Activated T-cell treated with anti-CD3 and anti-CD28 coated beads, Interleukin-2, amount 50 U/mL, for 24 hours (primary cell): ENCODE measurements around the gene COL5A1.

Source experiments
- DNase-seq: peaks from one replicate; pipeline ENCODE4 v3.0.0-alpha.2; 2020
- H3K27ac Mint-ChIP-seq: 2 replicates; pipeline ENCODE4 v1.8.0; 2020; ENCODE audit warnings: mild to moderate bottlenecking, mixed read lengths
- H3K27me3 Mint-ChIP-seq: 2 replicates; pipeline ENCODE4 v1.8.0; 2020; ENCODE audit warnings: mixed read lengths
- H3K36me3 Mint-ChIP-seq: 2 replicates; pipeline ENCODE4 v1.8.0; 2020; ENCODE audit warnings: low read depth, mixed read lengths
- H3K4me1 Mint-ChIP-seq: 2 replicates; pipeline ENCODE4 v1.8.0; 2020; ENCODE audit warnings: low read depth, mixed read lengths
- H3K4me3 Mint-ChIP-seq: 2 replicates; pipeline ENCODE4 v1.8.0; 2020; ENCODE audit warnings: mild to moderate bottlenecking, moderate library complexity, mixed read lengths
- H3K9me3 Mint-ChIP-seq: 2 replicates; pipeline ENCODE4 v1.8.0; 2020; ENCODE audit warnings: mixed read lengths

COL5A1 gene

GRCh38 chr9:134733480-134734232 is 92.1 kb downstream of the COL5A1 start:
- DNase-seq: no peak
- Mint-ChIP-seq H3K9me3 (no peaks in the 10 kb centered on the region), H3K4me3 (no peak overlapping the region), H3K4me1 (no peaks in the 10 kb centered on the region), H3K27me3 (no peaks in the 10 kb centered on the region), H3K36me3 (no peaks in the 10 kb centered on the region), H3K27ac (no peak overlapping the region)

GRCh38 chr9:134734270-134734669 is 92.7 kb downstream of the COL5A1 start:
- DNase-seq: no peak
- Mint-ChIP-seq H3K36me3 (no peaks in the 10 kb centered on the region), H3K27ac (no peak overlapping the region), H3K9me3 (no peaks in the 10 kb centered on the region), H3K4me3 (no peak overlapping the region), H3K27me3 (peaks cover 2% of the 10 kb centered on the region), H3K4me1 (no peaks in the 10 kb centered on the region)

GRCh38 chr9:134735441-134736175 is 94.0 kb downstream of the COL5A1 start:
- Mint-ChIP-seq H3K4me3 (no peak overlapping the region), H3K9me3 (no peaks in the 10 kb centered on the region), H3K4me1 (no peaks in the 10 kb centered on the region), H3K36me3 (no peaks in the 10 kb centered on the region), H3K27me3 (peaks cover 7% of the 10 kb centered on the region), H3K27ac (no peak overlapping the region)
- DNase-seq: no peak

- Mint-ChIP-seq H3K27ac (no peak overlapping the region), H3K4me3 (no peak overlapping the region)
Measured at GRCh38 chr9:134736791-134737497, 95.3 kb downstream of the COL5A1 start.

GRCh38 chr9:134737842-134738580 is 96.4 kb downstream of the COL5A1 start:
- peaks cover 7% of the 10 kb centered on the region for H3K27me3 Mint-ChIP-seq

More at GRCh38 chr9:134736791-134737497, 95.3 kb downstream of the COL5A1 start:
- no peaks in the 10 kb centered on the region for H3K36me3 Mint-ChIP-seq
- H3K9me3 Mint-ChIP-seq: no peaks in the 10 kb centered on the region
- no peaks in the 10 kb centered on the region for H3K4me1 Mint-ChIP-seq
- H3K27me3 Mint-ChIP-seq: peaks cover 7% of the 10 kb centered on the region
- no peak for DNase-seq

GRCh38 chr9:134738869-134739659 is 97.5 kb downstream of the COL5A1 start:
- Mint-ChIP-seq H3K27me3 (peaks cover 7% of the 10 kb centered on the region), H3K36me3 (no peaks in the 10 kb centered on the region), H3K4me1 (no peaks in the 10 kb centered on the region), H3K27ac (no peak overlapping the region), H3K4me3 (no peak overlapping the region), H3K9me3 (no peaks in the 10 kb centered on the region)
- peak; percentile 61 for DNase-seq

More at GRCh38 chr9:134737842-134738580, 96.4 kb downstream of the COL5A1 start:
- Mint-ChIP-seq H3K4me3 (no peak overlapping the region), H3K27ac (no peak overlapping the region), H3K4me1 (no peaks in the 10 kb centered on the region), H3K36me3 (no peaks in the 10 kb centered on the region), H3K9me3 (no peaks in the 10 kb centered on the region)
- DNase-seq: no peak

GRCh38 chr9:134739660-134739968 is 98.0 kb downstream of the COL5A1 start:
- Mint-ChIP-seq H3K9me3 (no peaks in the 10 kb centered on the region), H3K27me3 (peaks cover 7% of the 10 kb centered on the region), H3K36me3 (no peaks in the 10 kb centered on the region), H3K27ac (no peak overlapping the region), H3K4me1 (no peaks in the 10 kb centered on the region), H3K4me3 (no peak overlapping the region)
- no peak for DNase-seq

GRCh38 chr9:134740071-134740470 is 98.5 kb downstream of the COL5A1 start:
- Mint-ChIP-seq H3K27ac (no peak overlapping the region), H3K4me3 (no peak overlapping the region), H3K9me3 (no peaks in the 10 kb centered on the region), H3K27me3 (peaks cover 7% of the 10 kb centered on the region), H3K4me1 (no peaks in the 10 kb centered on the region), H3K36me3 (no peaks in the 10 kb centered on the region)
- no peak for DNase-seq

GRCh38 chr9:134741846-134742245 is 100.2 kb downstream of the COL5A1 start:
- Mint-ChIP-seq H3K27ac (no peak overlapping the region), H3K9me3 (no peaks in the 10 kb centered on the region), H3K4me3 (no peak overlapping the region), H3K27me3 (peaks cover 7% of the 10 kb centered on the region), H3K36me3 (no peaks in the 10 kb centered on the region), H3K4me1 (no peaks in the 10 kb centered on the region)
- no peak for DNase-seq

GRCh38 chr9:134742822-134743535 is 101.4 kb downstream of the COL5A1 start:
- no peak overlapping the region for H3K4me3 Mint-ChIP-seq
- peaks cover 7% of the 10 kb centered on the region for H3K27me3 Mint-ChIP-seq
- H3K27ac Mint-ChIP-seq: no peak overlapping the region
- DNase-seq: no peak
- no peaks in the 10 kb centered on the region for H3K4me1 Mint-ChIP-seq
- no peaks in the 10 kb centered on the region for H3K36me3 Mint-ChIP-seq
- no peaks in the 10 kb centered on the region for H3K9me3 Mint-ChIP-seq

- Mint-ChIP-seq H3K4me1 (no peaks in the 10 kb centered on the region), H3K4me3 (no peak overlapping the region)
Measured at GRCh38 chr9:134743853-134744252, 102.2 kb downstream of the COL5A1 start.

GRCh38 chr9:134744385-134745295 is 103.0 kb downstream of the COL5A1 start:
- Mint-ChIP-seq H3K36me3 (no peaks in the 10 kb centered on the region), H3K27me3 (peaks cover 1% of the 10 kb centered on the region), H3K4me1 (no peaks in the 10 kb centered on the region), H3K9me3 (no peaks in the 10 kb centered on the region), H3K4me3 (no peak overlapping the region), H3K27ac (no peak overlapping the region)
- DNase-seq: no peak

More at GRCh38 chr9:134743853-134744252, 102.2 kb downstream of the COL5A1 start:
- no peaks in the 10 kb centered on the region for H3K9me3 Mint-ChIP-seq
- no peak overlapping the region for H3K27ac Mint-ChIP-seq
- peaks cover 7% of the 10 kb centered on the region for H3K27me3 Mint-ChIP-seq
- H3K36me3 Mint-ChIP-seq: no peaks in the 10 kb centered on the region
- no peak for DNase-seq
